Daoy (cell line): ENCODE measurements around the gene USH2A. TPM values are rescaled to one million over a fixed set of nuclear protein-coding genes. Genes with fewer than 3 reads are reported as not detected.

Source experiments
- DNase-seq: peaks from one replicate; pipeline ENCODE4 v3.0.0-alpha.2; 2015; ENCODE audit warnings: low read depth
- total RNA-seq: library from RNA; depleted of rRNA; stranded (reverse); fragments of >200 nt; shearing (Covaris generic); gene quantifications from 2 replicates; pipeline ENCODE4 v1.2.3, GENCODE V29; 2014

The USH2A gene
- total RNA-seq, 1 experiment from 2014 or later: under 0.01 TPM

DNA sequence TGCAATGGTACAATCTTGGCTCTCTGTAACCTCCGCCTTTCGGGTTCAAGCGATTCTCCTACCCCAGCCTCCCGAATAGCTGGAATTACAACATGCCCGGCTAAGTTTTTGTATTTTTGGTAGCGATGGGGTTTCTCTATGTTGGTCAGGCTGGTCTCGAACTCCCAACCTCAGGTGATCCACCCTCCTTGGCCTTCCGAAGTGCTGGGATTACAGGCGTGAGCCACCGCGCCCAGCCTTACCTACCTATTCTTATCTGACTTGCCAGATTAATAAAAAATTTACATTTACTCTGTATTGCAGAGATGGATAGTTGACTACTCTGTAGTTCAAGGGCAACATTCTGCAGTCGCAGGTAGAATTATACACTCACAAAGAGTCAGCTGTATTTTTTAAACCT lies 496.6 kb downstream of the USH2A start:
- no peak for DNase-seq

DNA sequence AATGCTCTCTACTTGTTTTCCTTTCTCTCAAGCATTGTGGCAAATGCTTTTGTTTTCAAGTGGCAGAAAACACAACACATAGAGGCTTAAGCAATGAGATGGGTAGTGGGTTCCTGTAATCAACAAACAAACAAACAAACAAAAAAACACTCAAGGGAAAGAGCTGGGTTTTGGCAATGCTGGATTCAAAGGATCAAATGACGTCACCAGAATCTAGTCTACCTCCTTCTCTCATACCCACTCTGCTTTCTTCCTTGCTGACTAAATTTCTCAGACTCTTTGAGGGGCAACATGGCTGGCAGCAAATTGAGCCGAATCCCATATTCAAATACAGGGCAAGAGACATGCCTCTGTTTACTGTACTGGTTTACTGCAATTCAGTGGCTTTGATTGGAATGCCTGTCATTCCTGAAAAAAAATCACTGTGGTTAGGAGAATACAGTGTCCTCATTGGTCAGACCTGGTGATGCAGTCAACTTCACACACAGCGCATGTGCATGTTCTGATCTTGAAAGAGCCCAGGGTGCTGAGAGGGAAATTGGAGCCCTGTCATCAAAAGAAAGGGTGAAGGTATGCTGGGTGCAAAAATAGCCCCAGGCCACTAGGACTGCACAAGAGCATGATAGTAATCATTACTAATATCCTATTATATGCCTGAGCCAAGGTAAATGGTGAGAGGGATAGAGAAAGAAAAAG lies 500.0 kb downstream of the USH2A start:
- no peak for DNase-seq

DNA sequence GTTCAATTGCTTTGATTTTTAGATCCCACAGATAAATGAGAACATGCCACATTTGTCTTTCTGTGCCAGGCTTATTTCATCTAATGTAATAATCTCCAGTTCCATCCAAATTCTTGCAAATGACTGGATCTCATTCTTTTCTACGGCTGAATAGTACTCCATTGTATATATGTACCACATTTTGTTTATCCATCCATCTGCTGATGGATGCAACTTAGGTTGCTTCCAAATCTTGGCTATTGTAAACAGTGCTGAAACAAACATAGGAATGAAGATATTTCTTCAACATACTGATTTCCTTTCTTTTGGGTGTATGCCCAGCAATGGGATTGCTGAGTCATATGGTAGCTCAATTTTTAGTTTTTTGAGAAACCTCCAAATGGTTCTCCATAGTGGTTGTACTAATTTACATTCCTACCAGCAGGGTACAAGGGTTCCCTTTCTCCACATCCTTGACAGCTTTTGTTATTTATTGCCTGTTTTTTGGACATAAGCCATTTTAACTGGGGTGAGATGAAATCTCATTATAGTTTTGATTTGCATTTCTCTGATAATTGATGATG lies 511.8 kb downstream of the USH2A start:
- no peak for DNase-seq

DNA sequence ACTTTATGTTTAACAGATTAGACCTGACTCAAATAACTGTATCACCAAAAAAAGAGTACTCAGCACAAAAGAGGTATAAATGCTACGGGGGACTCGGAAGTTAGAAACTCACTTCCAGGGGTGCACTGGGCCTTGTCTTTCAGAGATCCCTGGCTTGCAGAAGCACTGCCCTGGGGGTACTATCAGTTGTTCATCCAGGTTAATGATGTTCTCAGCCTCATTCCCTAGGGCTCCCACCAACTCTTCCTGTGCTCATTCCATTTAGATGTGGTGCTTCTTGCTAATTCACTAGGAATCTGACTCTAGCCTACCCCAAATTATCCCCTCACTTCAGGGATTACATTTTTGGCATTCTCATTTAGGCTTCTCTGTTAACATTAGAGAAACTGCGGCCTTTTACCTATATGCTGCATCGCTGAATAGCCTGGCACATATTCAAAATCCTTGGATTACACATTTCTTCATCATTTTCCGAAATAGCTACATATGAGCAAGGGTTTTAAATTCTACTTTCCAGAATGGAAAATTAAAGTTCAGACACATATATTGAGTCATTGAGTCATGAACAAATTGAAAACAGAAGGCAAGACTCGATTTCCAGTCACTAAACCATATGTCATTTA lies 517.6 kb downstream of the USH2A start:
- no peak for DNase-seq

DNA sequence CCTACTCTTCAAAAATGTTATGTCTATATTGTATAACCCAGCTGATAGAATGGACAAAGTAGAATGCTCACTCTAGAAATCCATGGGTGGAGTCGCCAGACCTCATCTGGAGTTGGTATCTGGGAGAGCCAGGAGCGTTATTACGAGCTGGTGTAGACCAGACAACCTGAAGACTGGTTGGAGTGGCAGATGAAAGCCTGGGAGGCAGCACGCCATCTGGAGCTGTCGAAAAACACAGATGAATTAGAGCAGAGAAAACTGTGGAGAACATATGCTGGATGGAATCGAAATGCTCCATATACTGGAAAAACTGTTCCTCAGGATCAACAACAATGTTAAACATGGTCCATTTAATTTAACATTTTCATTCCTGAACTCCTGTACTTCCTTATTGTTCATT lies 522.6 kb downstream of the USH2A start:
- no peak for DNase-seq

DNA sequence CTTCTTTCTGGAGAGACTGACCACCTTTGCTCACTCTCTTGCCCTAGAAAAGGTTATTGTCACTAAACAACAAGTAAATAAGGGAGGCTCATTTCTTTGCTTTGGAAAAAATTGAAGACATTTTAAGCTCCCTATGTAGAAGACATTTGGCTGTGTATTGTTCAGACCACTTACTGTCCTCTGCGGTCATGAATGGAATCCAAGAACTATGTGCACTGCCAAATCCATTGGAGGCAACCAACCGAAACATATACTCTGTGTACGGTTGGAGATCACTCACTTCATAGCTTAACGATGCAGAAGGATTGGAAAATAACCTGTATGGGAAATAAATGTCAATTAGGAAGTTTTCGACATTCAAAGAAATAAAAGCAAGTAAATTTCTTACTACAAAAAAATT lies 523.3 kb downstream of the USH2A start:
- no peak for DNase-seq

DNA sequence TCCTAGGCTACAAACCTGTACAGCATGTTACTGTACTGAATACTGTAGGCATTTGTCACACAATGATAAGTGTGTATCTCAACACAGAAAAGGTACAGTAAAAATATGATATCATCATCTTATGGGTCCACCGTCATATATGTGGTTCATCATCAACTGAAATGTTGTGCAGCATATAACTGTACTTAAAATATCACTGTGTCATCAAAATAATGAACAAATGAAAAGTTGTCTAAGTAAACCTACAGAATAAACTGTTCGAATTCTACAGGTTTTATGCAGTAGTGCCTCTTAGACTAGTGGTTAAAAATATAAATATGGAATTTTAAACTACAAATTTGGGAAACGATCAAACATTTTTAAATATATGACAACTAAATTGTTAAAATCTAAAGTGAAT lies 527.4 kb downstream of the USH2A start:
- DNase-seq: no peak

DNA sequence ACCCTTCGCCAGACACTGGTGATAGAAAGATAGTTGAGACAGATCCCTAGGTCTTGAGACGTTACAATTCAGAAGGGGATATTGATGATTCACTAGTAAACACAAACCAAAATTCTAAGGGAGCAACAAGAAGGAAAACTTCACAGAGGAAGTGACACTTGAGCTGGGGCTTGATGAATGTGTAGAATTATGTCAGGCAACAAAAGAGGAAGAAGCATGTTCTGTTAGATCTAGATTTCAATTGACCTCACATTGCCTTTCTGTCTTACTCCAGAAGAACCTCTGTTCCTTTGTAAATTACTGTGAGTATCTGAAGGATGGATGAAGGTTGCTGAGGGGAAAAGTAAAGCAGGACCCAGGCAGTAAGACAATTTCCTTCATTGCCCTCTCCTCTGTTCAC lies 528.0 kb downstream of the USH2A start:
- no peak for DNase-seq

DNA sequence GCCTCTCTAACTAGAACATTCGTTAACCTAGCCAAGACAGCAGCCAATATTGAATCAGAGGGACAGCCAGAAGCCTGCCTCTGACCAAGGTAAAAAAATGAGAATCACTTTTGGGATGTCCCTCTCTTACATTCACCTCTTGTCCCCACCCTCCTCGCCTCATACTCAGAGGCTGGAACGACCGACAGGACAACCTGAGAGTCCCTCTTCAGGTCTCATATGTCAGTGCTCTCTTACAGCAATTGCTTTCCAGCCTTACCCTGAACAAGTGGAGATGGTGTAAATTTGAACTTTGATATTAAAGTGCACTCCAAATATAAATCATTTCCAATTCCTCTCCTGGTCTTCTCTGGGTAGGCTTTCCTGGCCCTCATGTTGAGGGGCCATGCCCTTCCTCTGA lies 528.6 kb downstream of the USH2A start:
- no peak for DNase-seq

DNA sequence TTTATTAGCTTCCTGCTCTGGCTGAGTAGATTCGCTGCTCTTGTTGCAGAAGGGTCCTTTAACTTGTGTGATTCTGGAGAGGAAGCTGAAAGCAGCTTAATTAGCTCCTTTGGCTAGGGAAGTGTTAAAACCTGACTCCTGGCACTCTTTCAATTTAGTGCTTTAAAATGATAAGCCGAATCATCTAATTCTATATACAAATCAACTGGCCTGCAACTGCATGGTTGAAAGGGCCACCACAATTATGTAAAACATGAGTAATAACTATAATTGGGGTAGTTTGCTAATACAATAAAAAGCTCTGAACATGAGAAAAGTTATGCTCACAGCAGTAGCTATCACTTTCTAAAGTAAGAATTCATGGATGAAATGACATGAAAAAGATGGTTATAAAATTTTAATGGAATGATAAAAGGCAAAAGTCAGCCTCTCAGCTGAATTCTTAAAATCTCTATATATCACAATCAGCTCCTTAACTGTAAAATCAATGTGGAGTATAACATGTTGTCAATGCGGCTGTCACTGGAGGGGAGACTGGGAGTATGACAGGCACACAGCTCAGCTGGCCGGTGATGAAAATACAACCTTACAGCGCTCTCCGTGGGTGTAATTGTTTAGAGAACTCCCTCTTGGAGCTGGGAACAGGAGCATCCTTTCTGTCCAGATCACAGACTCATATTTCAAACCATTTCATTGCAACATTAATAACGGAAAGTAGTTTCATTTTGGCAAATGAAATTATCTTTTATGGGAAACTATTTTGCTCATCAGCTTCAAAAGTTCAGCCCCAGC lies 531.8 kb downstream of the USH2A start:
- DNase-seq: no peak

DNA sequence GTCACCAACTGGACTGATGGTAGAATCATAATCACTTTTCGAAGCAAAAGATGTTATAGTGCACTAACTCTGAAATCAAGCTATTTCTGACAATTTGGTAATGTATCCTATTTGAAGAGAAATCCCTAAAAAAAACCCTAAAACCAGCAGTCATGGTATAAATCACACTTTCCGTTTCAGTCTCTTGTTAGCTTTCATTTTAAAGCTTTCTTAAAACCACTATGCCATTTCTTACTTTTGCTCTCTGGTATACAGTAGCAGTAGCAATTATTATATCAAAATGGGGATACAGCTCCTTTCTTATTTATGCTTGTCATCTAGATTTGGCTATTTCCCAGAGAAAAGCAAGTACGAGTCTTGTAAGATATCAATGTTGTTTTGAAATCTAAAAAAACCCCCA lies 532.8 kb downstream of the USH2A start:
- DNase-seq: no peak

DNA sequence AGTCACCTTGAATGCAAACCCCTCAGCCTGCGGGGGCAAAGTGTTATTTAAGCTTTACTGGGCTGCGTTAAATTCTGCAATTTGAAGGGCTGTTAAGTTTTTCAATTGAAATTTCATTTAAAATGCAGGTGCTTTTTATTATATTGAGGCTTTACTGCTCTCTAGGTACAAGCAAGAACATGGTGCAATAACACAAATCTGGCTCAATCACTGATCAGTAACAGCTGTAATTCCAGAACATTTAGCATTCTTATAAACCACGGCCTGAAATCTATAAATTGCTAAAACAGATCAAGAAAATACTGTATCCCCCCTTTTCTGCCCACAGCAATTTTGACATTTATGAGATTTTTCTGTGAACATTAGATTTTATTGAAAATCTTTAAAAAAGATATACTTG lies 533.4 kb downstream of the USH2A start:
- DNase-seq: no peak

DNA sequence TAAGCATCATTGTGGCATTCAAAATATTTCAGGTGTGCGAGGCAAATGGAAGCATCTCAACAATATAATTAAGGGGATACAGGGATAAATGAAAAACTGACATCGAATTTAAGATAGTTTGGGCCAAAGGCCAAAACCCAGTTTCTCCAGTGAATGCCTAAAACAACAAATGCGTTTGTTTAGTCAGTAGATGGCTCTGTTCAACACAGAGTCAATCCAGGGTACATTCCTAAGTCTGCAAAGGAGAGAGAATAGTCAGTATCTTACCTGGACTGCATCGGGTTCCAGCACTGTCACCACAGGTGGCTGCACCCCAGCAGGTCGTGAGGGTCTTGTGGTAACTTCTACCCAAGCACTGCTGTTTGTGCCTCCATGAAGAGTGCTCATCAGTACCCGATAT lies 535.1 kb downstream of the USH2A start:
- DNase-seq: no peak

DNA sequence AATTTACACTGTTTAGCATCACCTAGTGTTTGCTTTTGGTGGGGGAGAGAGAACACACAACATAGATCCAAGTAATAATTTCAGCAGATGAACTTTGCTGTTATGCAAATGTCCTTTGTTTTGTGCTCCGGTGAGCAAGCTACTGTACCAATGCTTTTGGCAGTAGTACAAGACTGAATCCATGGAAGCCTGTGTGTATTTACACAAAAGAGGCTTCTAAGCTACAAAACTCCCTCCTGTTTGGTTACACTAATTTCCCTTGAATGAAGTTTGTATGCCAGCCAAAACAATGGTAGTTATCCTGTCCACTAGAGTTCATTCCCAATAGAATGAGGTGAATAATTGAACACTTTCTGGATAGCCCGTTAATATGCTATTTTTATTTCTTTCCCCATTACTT lies 535.6 kb downstream of the USH2A start:
- no peak for DNase-seq

DNA sequence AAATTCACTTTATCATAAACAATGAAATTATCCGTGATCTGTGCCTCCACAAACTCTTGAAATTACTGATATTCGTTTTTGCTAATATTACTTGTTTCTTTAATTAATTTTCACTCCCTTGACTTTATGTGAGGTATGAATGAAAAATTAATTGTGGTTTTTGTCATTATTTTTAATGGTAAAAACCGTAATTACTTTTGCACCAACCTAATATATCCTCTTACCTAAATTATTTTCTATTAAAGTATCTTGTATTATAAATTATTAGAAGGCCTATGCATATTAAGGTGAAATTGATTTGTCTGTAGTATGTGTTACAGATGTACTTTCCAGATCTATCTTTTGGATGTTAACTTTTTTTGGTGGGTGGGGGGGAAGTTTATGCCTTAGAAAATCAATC lies 540.2 kb downstream of the USH2A start:
- DNase-seq: no peak

DNA sequence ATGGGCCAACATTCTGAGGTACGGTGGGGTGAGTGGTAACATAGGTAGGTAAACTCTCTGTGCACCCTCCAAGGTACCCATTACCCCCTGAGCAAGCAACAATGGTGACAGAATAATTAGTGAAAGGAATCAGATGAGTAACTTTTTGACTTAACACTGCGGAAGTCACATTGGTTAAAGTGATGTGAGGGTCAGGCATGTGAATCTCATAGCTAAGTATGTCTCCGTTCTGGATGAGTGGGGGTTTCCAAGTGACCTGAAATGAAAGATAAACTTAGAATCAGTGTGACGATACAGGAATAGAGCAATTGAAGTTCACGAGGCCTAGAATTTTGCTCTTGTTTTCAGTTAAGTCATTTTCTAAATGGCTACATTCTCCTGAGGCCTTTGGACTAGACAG lies 544.4 kb downstream of the USH2A start:
- DNase-seq: peak; percentile 20

DNA sequence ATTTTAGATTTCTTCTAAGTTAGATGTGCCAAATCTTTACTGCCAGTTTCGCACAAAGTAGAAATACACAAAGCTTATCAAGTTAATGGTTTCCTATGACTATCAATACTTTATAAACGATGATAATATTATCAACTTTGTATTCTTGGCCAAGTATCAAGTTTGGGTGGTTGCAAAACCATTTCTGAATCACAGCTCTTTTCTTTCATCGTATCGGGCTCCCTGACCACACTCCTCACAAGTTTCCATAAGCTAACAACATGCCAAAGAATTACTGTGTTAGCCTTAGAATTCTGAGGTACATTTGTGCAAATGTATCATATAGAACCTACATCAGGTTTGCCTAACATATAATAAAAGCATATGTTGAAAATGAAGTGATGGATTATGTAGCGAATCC lies 545.1 kb downstream of the USH2A start:
- peak; percentile 19 for DNase-seq

DNA sequence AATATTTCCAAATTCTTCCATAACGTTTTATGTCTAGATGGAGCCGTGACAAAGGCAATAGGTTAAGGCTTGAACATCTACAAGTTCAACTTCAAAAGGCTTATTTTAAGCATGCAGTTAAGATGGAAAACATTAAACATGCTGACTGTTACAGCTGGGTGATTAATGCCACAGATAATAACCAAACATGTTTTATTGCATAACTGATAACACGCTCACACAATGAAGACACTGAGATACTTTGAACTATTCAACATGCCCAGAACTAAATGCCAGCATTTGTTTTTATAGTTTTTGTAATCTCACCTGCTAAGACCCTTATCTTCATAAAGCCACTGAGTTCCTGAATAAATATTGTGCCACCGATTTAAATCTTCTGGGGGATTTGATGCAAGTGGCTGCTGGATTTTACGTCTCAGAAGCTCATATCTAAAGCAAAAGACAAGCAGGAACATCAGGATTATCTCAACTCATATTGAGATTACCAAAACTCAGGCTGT lies 545.7 kb downstream of the USH2A start:
- DNase-seq: no peak

DNA sequence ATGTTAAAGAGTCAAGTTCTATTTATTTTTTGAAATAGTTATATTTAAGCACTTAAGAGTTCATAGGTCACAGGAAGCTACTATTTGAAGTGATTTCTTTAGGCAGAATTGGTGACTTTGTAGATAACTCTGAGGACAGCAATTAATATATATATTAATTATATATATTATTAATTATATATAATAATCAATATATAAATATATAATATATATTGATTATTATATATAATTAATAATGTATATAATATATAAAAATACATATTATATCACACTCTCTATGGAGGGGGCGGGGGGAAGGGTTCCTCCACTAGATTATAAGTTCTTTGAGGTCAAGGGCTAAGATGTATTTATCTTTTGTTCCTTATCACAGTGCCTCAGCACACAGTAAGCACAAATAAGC lies 547.5 kb downstream of the USH2A start:
- DNase-seq: no peak

DNA sequence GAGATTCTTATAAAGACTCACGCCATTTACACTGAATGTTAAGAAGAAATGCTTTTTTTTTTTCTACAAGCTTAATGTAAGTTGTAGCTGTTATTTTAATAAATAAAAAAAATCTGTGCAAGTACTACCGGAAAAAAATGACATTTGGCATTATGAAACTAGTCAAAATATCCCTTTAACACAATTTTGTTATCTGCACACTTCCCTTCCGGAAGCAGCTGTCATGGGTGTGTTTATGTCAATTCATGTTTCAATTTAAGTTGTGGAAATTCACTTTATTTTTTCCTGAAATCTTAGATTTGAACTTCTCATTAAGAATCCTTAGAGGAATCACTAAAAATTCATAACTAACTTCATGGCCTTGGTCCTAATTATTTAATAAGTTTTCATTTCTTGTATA lies 548.0 kb downstream of the USH2A start:
- DNase-seq: no peak

DNA sequence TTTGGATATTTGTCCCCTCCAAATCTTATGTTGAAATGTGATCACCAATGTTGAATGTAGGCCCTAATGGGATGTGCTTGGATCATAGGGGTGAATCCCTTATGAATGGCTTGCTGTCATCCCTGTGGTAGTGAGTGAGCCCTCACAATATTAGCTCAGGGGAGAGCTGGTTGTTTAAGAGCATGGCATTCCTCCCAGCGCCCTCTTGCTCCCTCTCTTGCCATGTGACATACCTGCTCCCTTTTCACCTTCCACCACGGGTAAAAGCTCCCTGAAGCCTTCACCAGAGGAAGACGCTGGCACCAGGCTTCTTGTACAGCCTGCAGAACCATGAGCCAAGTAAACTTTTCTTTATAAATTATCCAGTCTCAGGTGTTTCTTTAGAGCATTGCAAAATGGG lies 550.6 kb downstream of the USH2A start:
- DNase-seq: no peak

DNA sequence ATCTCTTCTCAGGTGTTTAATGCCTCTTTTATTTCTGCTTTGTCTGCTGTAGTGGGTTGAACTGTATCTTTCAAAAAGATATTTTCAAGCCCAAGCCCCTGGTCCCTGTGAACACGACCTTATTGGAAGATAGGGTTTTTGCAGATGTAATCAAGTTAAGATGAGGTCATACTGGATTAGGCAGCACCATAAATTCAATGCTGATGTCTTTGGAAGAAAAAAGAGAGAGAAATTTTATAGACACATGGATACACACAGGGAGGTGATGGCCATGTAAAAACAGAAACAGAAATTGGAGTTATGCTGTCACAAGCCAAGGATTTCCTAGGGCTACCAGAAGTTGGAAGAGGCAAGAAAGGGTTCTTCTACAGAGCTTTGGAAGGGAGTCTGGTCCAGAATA lies 554.7 kb downstream of the USH2A start:
- DNase-seq: no peak

DNA sequence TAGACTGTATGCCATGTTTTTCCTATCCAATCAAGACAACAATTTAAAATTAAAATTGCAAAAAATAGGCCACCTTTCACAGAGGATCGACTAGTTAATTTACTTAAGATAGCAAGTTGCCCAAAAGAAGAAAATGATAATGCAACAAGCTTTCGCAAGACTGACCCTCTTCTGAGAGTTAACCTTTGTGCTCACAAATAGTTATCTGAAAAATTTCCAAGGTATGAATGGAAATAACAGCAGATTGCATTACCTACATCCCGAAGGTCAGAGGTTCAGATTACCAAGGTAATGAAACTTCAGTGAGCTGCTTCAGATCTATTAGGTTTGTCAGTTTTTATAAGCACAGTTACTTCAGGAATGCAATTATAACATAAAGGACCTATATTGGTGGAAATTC lies 558.2 kb downstream of the USH2A start:
- DNase-seq: no peak
